SK-N-SH (cell line): ENCODE results near the gene MICU2. TPM values are rescaled to one million over a fixed set of nuclear protein-coding genes. Genes with fewer than 3 reads are reported as not detected.

Source experiments
- CTCF ChIA-PET: fragments of 300-600, 350-600 bp; formaldehyde crosslinking; extraction: SDS; loops from one replicate; lab custom pipeline; 2021; lab: Yijun Ruan, JAX
- POLR2A ChIA-PET: fragments of 350-600 bp; sonication (Branson Sonifier 250); formaldehyde crosslinking; extraction: SDS; loops from one replicate; lab custom pipeline; 2020; ENCODE audit warnings: antibody characterized with exemption, inconsistent platforms; lab: Yijun Ruan, JAX
- DNase-seq: peaks from one replicate; pipeline ENCODE4 v3.0.0; 2012
- H2AFZ ChIP-seq: fragments of 200-600 bp; sonication (generic); 2 replicates; pipeline ENCODE4 v1.8.1; 2016; ENCODE audit warnings: antibody characterized with exemption, mild to moderate bottlenecking, low read depth
- H3F3A ChIP-seq: fragments of 200-600 bp; sonication (generic); replicated peaks from 2 replicates; pipeline ENCODE3; 2016; ENCODE audit warnings: antibody characterized with exemption, mild to moderate bottlenecking; ENCODE audit not compliant: insufficient read depth
- H3K27ac ChIP-seq, 2 experiments: fragments of 200-500 bp in 1 of 2; fragments of 200-600 bp in 1 of 2; sonication (Bioruptor generic) in 1 of 2; sonication (generic), shearing (Covaris generic) in 1 of 2; 2 replicates each; pipeline versions ENCODE4 v1.5.1 to v1.6.1; 2014 to 2016; ENCODE audit warnings: low read depth in 2 of 2, inconsistent platforms in 1 of 2, low read length in 1 of 2, mild to moderate bottlenecking in 1 of 2, mixed read lengths in 1 of 2
- H3K27me3 ChIP-seq: fragments of 200-600 bp; sonication (generic), shearing (Covaris generic); 2 replicates; pipeline ENCODE4 v1.6.1; 2016; ENCODE audit warnings: mixed run types; ENCODE audit not compliant: insufficient read depth
- H3K36me3 ChIP-seq, 2 experiments: fragments of 200-500 bp in 1 of 2; fragments of 200-600 bp in 1 of 2; sonication (Bioruptor generic) in 1 of 2; sonication (generic) in 1 of 2; replicated peaks in 1 of 2; 2 replicates each; pipeline versions ENCODE3 to v1.5.1; 2014 to 2016; ENCODE audit warnings: low read length in 1 of 2, mild to moderate bottlenecking in 1 of 2; ENCODE audit not compliant: insufficient read depth in 2 of 2, control insufficient read depth in 1 of 2
- H3K4me1 ChIP-seq, 2 experiments: fragments of 200-500 bp in 1 of 2; fragments of 200-600 bp in 1 of 2; sonication (Bioruptor generic) in 1 of 2; sonication (generic), shearing (Covaris generic) in 1 of 2; 2 replicates each; pipeline versions ENCODE4 v1.5.1 to v1.6.1; 2014 to 2016; ENCODE audit warnings: low read depth in 1 of 2, low read length in 1 of 2, mixed run types in 1 of 2; ENCODE audit not compliant: insufficient read depth in 2 of 2, control insufficient read depth in 1 of 2
- H3K4me2 ChIP-seq: fragments of 200-600 bp; sonication (generic), shearing (Covaris generic); 2 replicates; pipeline ENCODE4 v1.6.1; 2017; ENCODE audit warnings: mixed run types
- H3K4me3 ChIP-seq, 2 experiments: fragments of 200-500 bp in 1 of 2; fragments of 200-600 bp in 1 of 2; sonication (Bioruptor generic) in 1 of 2; sonication (generic), shearing (Covaris generic) in 1 of 2; 2 replicates each; pipeline versions ENCODE4 v1.5.1 to v1.8.1; 2014 to 2016; ENCODE audit warnings: low read depth in 2 of 2, inconsistent platforms in 1 of 2, low read length in 1 of 2, mild to moderate bottlenecking in 1 of 2, mixed read lengths in 1 of 2, moderate library complexity in 1 of 2
- H3K79me2 ChIP-seq: fragments of 200-600 bp; sonication (generic); 2 replicates; pipeline ENCODE4 v1.8.1; 2017; ENCODE audit warnings: mild to moderate bottlenecking; ENCODE audit not compliant: insufficient read depth
- H3K9ac ChIP-seq: fragments of 200-600 bp; sonication (generic); 2 replicates; pipeline ENCODE4 v1.6.1; 2017; ENCODE audit warnings: mixed run types
- H3K9me2 ChIP-seq: fragments of 200-600 bp; sonication (generic); 2 replicates; pipeline ENCODE4 v1.6.1; 2017; ENCODE audit warnings: mixed run types
- H3K9me3 ChIP-seq: fragments of 200-600 bp; sonication (generic); 2 replicates; pipeline ENCODE4 v1.6.1; 2017; ENCODE audit warnings: mixed run types, mild to moderate bottlenecking, moderate library complexity
- H4K20me1 ChIP-seq: fragments of 200-600 bp; sonication (generic); 2 replicates; pipeline ENCODE4 v1.6.1; 2017; ENCODE audit warnings: mild to moderate bottlenecking, mixed run types; ENCODE audit not compliant: insufficient read depth
- EP300 ChIP-seq, 2 experiments: IDR thresholded peaks; 2 replicates each; pipeline versions ENCODE4 v1.4.0 to v1.6.1; 2012; ENCODE audit warnings: borderline replicate concordance in 1 of 2, low read depth in 1 of 2, low read length in 1 of 2
- EZH2phosphoT487 ChIP-seq: fragments of 200-600 bp; sonication (generic); IDR thresholded peaks from 2 replicates; pipeline ENCODE4 v1.6.1; 2017; ENCODE audit warnings: low read depth, mixed run types, mild to moderate bottlenecking, antibody characterized with exemption, moderate library complexity, borderline replicate concordance
- FOXJ3 ChIP-seq: sonication (generic); formaldehyde crosslinking; IDR thresholded peaks from 2 replicates; pipeline ENCODE4 v1.5.1; 2020; ENCODE audit warnings: mild to moderate bottlenecking, missing genetic modification reagents
- MEF2A ChIP-seq: IDR thresholded peaks from 2 replicates; pipeline ENCODE4 v1.4.0; 2012; ENCODE audit warnings: low read depth, borderline replicate concordance
- NFIC ChIP-seq: IDR thresholded peaks from 2 replicates; pipeline ENCODE4 v1.4.0; 2012; ENCODE audit warnings: borderline replicate concordance
- NRF1 ChIP-seq: IDR thresholded peaks from 2 replicates; pipeline ENCODE4 v1.6.1; 2012; ENCODE audit warnings: low read depth, mild to moderate bottlenecking, low read length
- POLR2AphosphoS5 ChIP-seq: IDR thresholded peaks from 2 replicates; pipeline ENCODE4 v1.6.1; 2012; ENCODE audit warnings: low read depth, low read length
- RAD21 ChIP-seq: IDR thresholded peaks from 2 replicates; pipeline ENCODE4 v1.6.1; 2012; ENCODE audit warnings: mild to moderate bottlenecking, low read length
- RCOR1 ChIP-seq: fragments of 150-350 bp; IDR thresholded peaks from 2 replicates; pipeline ENCODE4 v1.6.1; 2017; ENCODE audit warnings: antibody characterized with exemption, low read length
- SIN3A ChIP-seq: IDR thresholded peaks from 2 replicates; pipeline ENCODE4 v1.6.1; 2012; ENCODE audit warnings: low read depth, mild to moderate bottlenecking, low read length, moderate library complexity, borderline replicate concordance
- SMC3 ChIP-seq: IDR thresholded peaks from 2 replicates; pipeline ENCODE4 v1.6.1; 2012; ENCODE audit warnings: low read depth, low read length, improper control_type of control experiment
- TAF1 ChIP-seq: IDR thresholded peaks from 2 replicates; pipeline ENCODE4 v1.6.1; 2012; ENCODE audit warnings: low read depth, mild to moderate bottlenecking, low read length, moderate library complexity, borderline replicate concordance
- YY1 ChIP-seq: IDR thresholded peaks from 2 replicates; pipeline ENCODE4 v1.4.0; 2012; ENCODE audit warnings: low read depth, mild to moderate bottlenecking
- ZBTB33 ChIP-seq: IDR thresholded peaks from 2 replicates; pipeline ENCODE4 v1.4.0; 2012; ENCODE audit warnings: low read depth, borderline replicate concordance
- WGBS: methylation state at CpG from one replicate; pipeline ENCODE4 v1.1.6; 2017; ENCODE audit warnings: low lambda C conversion rate; 5-methylcytosine and 5-hydroxymethylcytosine counted together
- polyA plus RNA-seq, 3 experiments: library from polyadenylated mRNA; depleted of rRNA; stranded (reverse); fragments of >200 nt; gene quantifications; 2 replicates each; pipeline ENCODE4 v1.2.3, GENCODE V29; 2012
- small RNA-seq, 7 experiments: library from RNA; depleted of rRNA; stranded (forward); fragments of <200 nt; gene quantifications; one replicate each; pipeline ENCODE3, GENCODE V24; 2012

MICU2 gene
- polyA plus RNA-seq, 1 of the 3 experiments (the other 2 are of a cell fraction) = 46.4 TPM

DNA sequence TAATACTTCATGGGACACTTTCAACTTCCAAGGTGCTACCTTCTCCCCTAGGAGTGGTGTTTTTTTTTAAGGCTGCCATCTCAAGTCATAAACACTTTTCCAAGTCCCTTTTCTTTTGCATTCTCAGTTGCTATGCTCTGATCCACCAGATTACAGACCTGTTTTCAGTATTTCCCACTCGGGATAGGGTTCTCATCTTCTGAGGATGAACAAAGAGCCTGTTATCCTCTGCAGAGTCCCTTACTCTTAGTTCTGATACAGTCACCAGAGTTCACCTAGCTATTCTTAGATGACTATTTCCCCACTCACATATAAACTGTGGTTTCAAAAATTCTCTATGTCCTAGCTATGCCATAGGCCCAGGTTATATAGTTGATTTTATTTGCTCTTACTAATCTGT lies 160.8 kb downstream of the MICU2 start:
- H3F3A ChIP-seq = no peaks in the 10 kb centered on the region
- H3K9me3 ChIP-seq = no peaks in the 10 kb centered on the region
- no peaks in the 10 kb centered on the region for H3K4me1 ChIP-seq
- ChIA-PET CTCF (interaction anchor here (0.5 kb wide), 1 partner anchor 606 kb away, joined by 3 read pairs; no protein-coding TSS in a partner anchor), POLR2A (no interaction called here)
- TF ChIP-seq NFIC (no peak), TAF1 (no peak), EZH2phosphoT487 (no peak), POLR2AphosphoS5 (no peak), FOXJ3 (CRISPR knock-in tag) (no peak), EP300 (IDR thresholded peaks at IDR 0.05; ENCODE audit: borderline replicate concordance in 1 of 2, low read depth in 1 of 2, low read length in 1 of 2) (no peak), NRF1 (no peak), ZBTB33 (no peak), RCOR1 (no peak), MEF2A (no peak), RAD21 (no peak), SMC3 (no peak), SIN3A (no peak), YY1 (no peak)
- H3K9ac ChIP-seq = no peak overlapping the region
- peaks cover 3% of the 10 kb centered on the region; the same call in 1 of the 2 replicates for H4K20me1 ChIP-seq
- H3K27ac ChIP-seq = no peak overlapping the region
- no peaks in the 10 kb centered on the region for H3K36me3 ChIP-seq
- WGBS = 100% methylated on average over 1 of the region's 1 CpG
- H3K4me3 ChIP-seq = no peak overlapping the region
- H3K4me2 ChIP-seq = no peak overlapping the region
- DNase-seq = no peak
- H3K9me2 ChIP-seq = no peaks in the 10 kb centered on the region
- H3K79me2 ChIP-seq = peaks cover 75% of the 10 kb centered on the region
- H2AFZ ChIP-seq = no peak overlapping the region
- no peaks in the 10 kb centered on the region for H3K27me3 ChIP-seq

Small RNA genes lying within 50 kb of the gene (small RNA-seq; reads per million reads assigned to genes)
- gene RNU6-59P = 0 reads per million in 7 experiments

Other genes starting within 250 kb of the MICU2 start
- 8.7 and 10.6 TPM in 2 replicates for gene ZDHHC20, start 144.9 kb downstream of the MICU2 start, polyA plus RNA-seq (2012; rRNA removed)
- gene FGF9, start 66.9 kb upstream of the MICU2 start, polyA plus RNA-seq (2012; rRNA removed) = not detected in 2 replicates